Cardiac septum (tissue), 1 donor: Measurements from ENCODE around the gene PRMT9. TPM values are rescaled to one million over a fixed set of nuclear protein-coding genes. Genes with fewer than 3 reads are reported as not detected.

Experiments used
- DNase-seq: peaks from one replicate; pipeline ENCODE4 v3.0.0-alpha.2; 2020; ENCODE audit warnings: low spot score
- intact Hi-C: fragments of 100-400 bp; cut with DNase I; formaldehyde crosslinking; loops from one replicate; pipeline ENCODE4 v1.14.0; 2022
- long read RNA-seq: library from polyadenylated mRNA; unstranded; transcript quantifications from one replicate; pipeline ENCODE4 v2.0.0, GENCODE V29; 2021
- total RNA-seq: library from RNA; stranded (reverse); fragmentation: NEBNext Ultra II Directional; extraction: Animal tissue kit (Norgen Biotek cat#: 25700); gene quantifications from one replicate; pipeline ENCODE4 v1.2.1, GENCODE V29; 2021
- donor health status: DM: no; HTN: no; CAD: no.

PRMT9 gene
- 6.8 TPM for total RNA-seq
- long read RNA-seq, transcript PRMT9-201 (12 exons, 3,528 nt) = major isoform, 6 of 13 reads
- long read RNA-seq, partial matches to known transcripts = 3 of 13 reads
- long read RNA-seq, other reads (novel, unspliced or antisense) = 2 of 13 reads

GRCh38 chr4:147683717-147684700 lies at the start of gene PRMT9:
TSS of gene PRMT9 (minus strand) at chr4:147684163. CDS start at chr4:147683987, 176 bp downstream.
- intact Hi-C loops = loop anchor here (5.0 kb wide), 1 partner anchor 67 kb away; the partner anchor contains the start of gene TMEM184C
- peak; percentile 96 for DNase-seq

GRCh38 chr4:147732518-147733235 lies 48.7 kb upstream of the PRMT9 start:
- DNase-seq = no peak
- intact Hi-C loops = loop anchor here (2.0 to 5.0 kb wide), 4 partner anchors 16 to 130 kb away; no protein-coding TSS in a partner anchor

DNA sequence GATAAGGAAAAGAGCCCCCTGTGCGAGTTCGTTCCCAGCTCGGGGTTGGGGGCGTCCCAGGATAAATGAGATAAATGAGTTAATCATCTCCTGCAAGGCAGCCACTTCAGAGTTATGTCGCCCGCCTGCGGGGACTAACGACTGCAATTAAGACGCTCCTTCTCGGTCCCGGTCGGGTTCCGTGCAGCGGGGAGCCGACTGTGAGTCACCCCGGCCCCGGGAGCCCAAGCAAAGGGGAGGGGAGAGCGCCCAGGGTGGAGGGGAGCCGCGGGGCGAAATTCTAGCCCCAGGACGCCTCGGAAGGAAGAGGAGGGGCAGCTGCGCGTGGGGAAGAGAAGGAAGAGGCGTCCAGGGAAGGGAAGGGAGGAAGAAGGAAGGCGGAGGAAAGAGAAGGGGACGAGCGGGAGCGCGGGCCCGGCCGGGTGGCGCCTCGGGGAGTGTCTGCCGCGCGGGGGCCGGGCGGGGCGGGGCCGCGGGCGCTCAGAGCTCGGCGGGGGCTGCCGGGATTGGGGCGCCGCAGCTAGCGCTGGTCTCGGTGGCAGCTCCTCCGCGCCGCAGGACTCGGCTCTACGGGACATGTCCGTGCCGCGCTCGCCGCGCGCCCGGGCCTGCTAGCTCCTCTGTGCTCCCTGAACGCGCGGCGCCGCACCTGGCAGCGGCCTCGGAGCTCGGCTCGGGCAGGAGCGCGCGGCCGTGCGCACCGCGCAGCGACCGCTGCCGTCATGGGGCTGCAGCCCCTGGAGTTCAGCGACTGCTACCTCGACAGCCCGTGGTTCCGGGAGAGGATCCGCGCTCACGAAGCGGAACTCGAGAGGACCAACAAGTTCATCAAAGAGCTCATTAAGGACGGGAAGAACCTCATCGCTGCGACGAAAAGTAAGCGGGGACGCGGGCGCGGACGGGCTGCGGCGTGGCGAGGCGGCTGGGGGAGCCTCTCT lies 47.9 kb upstream of the PRMT9 start, which contains the start of gene ARHGAP10:
ARHGAP10 (plus strand) TSS at position 509 of the 938 bp plus-strand sequence; CDS start at position 723, 214 bp downstream.
- intact Hi-C loops = loop anchor here (2.0 to 5.0 kb wide), 4 partner anchors 17 to 130 kb away; no protein-coding TSS in a partner anchor

GRCh38 chr4:147730333-147730732 lies 46.4 kb upstream of the PRMT9 start:
- DNase-seq = no peak
- intact Hi-C loops = loop anchor here (5.0 kb wide), 2 partner anchors 42 to 132 kb away; no protein-coding TSS in a partner anchor

More for the DNA sequence above, 47.9 kb upstream of the PRMT9 start, which contains the start of gene ARHGAP10:
- peak; percentile 84 for DNase-seq

DNA sequence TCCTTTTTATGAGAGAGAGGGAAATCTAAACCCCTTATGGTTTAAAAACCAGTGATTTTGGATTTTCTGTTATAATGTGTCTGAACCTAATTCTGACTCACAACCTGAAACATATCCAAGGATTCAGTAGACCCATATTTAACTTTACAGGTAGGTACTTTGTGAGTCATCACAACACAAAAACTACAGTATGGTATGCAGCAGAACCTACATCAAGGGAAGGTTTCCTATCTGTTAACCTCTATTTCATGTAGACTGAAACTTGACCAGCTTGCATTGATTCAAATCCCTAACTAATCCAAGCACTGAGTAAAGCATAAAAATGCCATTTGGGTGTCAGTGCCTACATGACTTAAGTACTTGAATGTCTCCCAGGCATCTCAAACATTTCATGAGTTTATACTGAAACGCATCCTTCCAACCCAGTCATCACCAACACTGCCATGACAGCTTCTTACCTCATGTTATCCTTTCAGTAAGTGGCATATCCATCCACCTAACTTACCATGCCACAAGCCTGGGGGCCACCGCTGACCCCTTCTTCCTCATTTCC lies 43.6 kb upstream of the PRMT9 start:
- DNase-seq = no peak
- intact Hi-C loops = no loop called here

GRCh38 chr4:147725673-147726072 lies 41.7 kb upstream of the PRMT9 start:
- intact Hi-C loops = no loop called here
- DNase-seq = no peak

DNA sequence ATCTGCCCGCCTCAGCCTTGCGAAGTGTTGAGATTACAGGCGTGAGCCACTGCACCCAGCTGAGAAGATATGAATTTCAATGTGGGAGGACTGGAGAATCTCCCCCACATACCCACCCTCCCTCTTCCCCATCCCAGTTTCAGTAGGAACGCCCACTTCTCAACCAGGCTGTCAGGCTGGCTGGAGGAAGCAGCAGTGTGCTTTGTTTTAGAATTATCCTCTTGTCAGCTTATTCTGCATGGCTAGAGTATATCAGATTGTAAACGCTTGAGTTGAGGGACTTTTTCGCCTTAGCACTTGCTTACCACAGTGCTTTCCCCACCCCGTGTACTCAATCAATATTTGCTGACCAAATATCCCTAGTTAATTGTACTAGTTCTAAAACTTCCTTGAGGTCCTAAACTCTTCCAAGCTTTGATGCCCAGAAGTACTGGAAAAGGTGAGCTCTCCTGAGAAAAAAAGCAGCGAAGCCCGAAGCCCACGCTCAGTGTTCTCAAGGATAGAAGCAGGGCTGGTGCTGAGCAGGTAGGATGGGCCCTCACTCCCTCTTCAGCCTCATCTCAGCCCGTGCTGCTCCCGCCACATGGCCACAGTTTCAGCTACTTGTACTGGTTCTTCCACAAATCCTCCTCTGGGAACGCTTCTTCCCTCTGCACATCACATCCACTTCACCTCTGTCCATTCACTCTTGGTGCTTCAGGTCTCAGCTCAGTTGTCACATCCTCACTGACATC lies 40.7 kb upstream of the PRMT9 start:
- intact Hi-C loops = no loop called here
- DNase-seq = no peak

GRCh38 chr4:147723326-147723725 lies 39.4 kb upstream of the PRMT9 start:
- no peak for DNase-seq
- intact Hi-C loops = no loop called here

DNA sequence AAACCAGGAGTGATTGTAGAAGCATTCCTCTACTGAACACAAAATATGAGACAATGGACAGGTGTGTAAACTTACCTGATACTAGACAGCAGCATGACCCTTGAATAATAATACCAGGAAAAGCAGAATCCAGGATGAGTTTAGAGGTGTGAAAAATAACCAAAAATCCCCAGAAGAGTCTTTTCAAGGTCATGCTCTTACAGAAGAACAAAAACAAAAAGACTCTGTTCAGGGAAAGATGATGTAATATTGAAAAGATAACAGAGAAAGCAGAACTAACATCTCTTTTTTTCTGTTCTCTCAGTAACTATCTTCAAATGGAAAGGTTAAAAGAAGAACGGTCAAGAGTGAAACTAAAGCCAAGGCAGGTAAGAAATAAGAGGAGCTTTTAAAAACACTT lies 33.9 kb upstream of the PRMT9 start:
- intact Hi-C loops = no loop called here
- DNase-seq = no peak

DNA sequence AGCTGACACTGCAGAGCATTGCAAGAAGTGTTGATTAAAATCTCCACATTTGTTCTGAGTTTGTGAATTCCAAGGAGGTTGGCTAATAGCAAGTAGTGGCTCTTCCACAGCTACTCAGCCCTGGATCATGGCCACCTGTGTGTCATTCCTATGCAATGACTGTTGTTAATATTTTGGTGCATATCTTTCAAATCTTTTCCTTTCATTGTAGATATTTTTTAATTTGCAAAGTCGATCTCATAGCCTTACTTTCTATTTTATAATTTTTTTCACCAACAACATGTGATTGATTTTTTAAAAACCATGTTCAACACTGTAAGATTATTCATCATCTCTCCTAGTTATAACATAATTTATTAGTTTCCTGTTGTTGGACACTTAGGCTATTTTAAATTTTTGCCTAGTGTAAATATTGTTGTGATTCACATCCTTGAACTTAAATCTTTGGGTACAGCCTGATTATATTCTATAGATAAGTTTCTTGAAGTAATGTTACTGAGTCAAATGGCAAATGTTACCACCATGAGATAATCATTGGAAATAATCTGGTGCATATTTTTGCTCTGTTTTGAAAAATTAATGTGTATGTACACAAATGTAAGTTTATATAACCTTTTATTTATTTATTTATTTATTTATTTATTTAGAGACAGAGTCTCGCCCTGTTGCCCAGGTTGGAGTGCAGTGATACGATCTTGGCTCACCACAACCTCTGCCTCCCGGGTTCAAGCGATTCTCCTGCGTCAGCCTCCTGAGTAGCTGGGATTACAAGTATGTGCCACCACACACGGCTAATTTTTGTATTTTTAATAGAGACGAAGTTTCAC lies 30.8 kb upstream of the PRMT9 start:
- DNase-seq = no peak
- intact Hi-C loops = no loop called here

DNA sequence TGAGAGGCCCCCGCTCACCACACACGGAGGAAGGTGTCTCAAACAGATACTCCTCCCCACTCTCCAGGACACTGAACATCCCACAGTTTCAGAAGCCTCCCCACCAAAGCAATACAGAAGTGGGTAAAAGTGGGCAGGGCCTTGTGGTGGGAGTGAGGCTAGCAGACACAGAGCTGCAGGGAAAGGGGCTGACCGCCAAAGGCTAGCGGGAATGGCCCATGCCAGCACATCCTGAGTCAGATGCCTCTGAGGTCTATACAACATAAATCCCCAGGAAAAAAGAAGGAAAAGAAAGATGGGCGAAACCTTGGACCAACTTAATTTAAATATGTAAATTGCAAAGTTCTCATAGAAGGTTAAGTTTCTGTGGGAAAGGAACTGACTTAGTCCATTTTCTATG lies 26.0 kb upstream of the PRMT9 start:
- intact Hi-C loops = no loop called here
- DNase-seq = no peak

DNA sequence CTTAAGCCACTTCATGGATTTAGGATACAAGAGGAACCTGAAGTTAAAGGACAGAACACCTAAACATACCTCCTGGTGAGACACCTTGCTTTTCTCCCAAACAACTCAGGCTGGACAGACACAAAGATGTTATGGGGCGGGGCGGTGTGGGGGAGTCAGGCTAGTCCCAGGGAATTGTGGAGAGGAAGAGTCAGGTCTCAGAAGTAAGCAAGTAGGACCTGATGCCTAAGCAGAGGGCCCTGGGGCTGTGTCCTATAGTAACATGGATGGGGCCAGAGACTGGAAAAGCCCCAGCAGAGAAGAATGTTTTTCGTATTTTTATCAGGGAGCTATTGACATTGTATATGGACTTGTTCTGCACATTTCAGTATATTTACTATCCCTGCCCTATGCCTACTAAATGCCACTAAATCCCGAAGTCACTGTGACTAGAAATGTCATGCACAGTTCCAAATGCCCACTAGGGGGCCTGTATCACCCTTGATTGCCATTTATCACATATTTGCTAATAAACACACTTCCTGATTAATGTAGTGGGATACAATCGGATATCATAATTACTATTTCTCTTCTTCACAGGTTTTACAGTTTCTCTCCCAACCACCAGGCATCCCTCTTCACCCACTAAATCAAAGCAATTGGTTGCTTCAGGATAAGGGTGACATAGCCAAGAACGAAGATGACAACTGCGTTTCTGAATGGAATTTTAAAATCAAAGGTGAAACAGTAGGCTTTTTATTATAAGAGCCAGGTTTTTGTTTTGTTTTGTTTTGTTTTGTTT lies 24.1 kb upstream of the PRMT9 start:
- no peak for DNase-seq
- intact Hi-C loops = loop anchor here (1.0 kb wide), 1 partner anchor 158 kb away; no protein-coding TSS in a partner anchor

GRCh38 chr4:147704846-147705245 lies 20.9 kb upstream of the PRMT9 start:
- no peak for DNase-seq
- intact Hi-C loops = no loop called here

GRCh38 chr4:147696866-147697265 lies 12.9 kb upstream of the PRMT9 start:
- no peak for DNase-seq
- intact Hi-C loops = no loop called here

DNA sequence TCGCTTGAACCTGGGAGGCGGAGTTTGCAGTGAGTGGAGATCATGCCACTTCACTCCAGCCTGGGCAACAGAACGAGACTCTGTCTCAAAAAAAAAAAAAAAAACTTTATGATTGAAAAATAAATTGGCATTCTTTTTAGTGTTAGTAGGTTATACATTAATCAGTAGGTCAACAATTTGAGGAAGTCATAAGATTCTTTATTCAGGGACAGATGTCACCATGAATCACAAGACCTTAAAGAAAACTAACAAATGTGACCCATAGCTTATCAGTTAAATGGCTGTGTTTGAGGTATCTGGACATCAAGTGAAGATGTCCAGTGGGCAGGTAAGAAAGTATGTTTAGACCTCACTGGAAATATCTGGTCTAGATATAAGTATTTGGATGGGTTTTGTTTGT lies 9.3 kb upstream of the PRMT9 start:
- intact Hi-C loops = no loop called here

DNA sequence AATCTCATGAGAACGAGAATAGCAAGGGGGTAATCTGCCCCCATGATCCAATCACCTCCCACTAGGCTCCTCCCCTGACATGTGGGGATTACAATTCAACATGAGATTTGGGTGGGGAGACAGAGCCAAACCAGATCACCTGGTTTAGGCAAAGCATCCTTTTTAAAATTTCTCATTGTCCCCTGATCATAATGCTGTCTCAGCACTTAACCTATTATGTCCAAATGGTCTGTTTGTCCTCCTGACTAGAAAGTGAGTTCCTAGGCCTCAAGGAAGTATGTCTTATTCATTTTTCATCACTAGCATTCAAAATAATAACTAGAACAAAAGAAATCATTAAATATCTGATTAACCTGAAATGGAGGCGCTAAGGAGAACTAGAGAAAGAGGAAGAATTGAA lies 7.9 kb upstream of the PRMT9 start:
- DNase-seq = no peak
- intact Hi-C loops = no loop called here

More for the DNA sequence above, 9.3 kb upstream of the PRMT9 start:
- no peak for DNase-seq
